Measurements from ENCODE around the gene DGCR2. TPM values are rescaled to one million over a fixed set of nuclear protein-coding genes. Genes with fewer than 3 reads are reported as not detected.

Gene DGCR2
- polyA plus RNA-seq, 1 donor from 2014 or later = 67.1 TPM

DNA sequence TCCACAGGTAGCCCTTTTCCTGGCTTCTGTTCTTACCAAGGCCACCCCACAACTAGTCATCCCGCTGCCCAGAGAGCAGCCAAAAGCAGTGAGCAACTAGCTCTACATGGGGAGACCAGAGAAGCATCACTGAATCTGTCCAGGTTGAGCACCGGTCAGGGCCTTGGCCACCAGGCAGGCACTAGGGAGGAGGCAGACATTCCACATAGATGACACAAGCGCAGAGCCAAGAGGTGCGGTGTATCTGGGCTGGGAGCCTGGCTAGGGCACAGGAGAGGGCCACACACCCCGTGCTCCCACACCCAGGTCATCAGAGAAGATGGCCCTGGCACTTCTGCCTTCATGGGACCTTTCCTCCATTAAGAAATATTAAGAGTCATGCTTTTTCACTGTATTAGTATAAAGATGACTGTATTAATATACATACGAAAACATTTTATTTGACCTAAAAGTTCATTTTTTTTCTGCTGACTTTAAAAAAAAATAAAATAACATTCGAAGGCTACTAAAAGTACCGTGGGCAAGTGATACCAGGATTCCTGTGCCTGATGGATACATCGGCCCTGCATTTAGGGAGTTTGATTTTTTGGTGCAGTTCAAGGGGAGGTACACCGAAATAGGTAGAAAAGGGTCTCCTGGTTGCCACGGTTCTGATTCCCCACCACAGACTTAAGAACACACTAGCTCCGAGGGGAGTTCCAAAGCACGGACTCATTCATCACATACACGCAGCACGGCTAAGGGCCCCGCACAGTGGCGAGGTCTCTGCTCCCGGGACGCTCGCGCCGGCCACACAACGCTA, 1.2 kb downstream of the DGCR2 start:
- Histone ChIP-seq H3K9me3 (ENCODE audit: low read length) (no peaks in the 10 kb centered on the region), H3K27ac (ENCODE audit: low read length) (peak overlapping the region; percentile 93), H3F3A (ENCODE audit: insufficient read depth, low read length, poor library complexity, severe bottlenecking) (no peaks in the 10 kb centered on the region), H2AFZ (ENCODE audit: low read depth, low read length) (peak overlapping the region; percentile 12), H3K4me3 (ENCODE audit: low read length) (peak overlapping the region; percentile 99), H3K9ac (ENCODE audit: low read length) (peak overlapping the region; percentile 98), H3K79me2 (replicated peaks; ENCODE audit: insufficient read depth, low read length) (peaks cover 56% of the 10 kb centered on the region), H3K27me3 (ENCODE audit: insufficient read depth, low read depth, low read length) (no peaks in the 10 kb centered on the region), H3K36me3 (ENCODE audit: insufficient read depth, low read length) (no peaks in the 10 kb centered on the region), H3K9me2 (ENCODE audit: insufficient read depth, low read length) (no peaks in the 10 kb centered on the region), H4K20me1 (ENCODE audit: insufficient read depth) (peaks cover 5% of the 10 kb centered on the region), H3K4me2 (ENCODE audit: low read length) (peak overlapping the region; percentile 96)
- TF ChIP-seq, protein P1, sequence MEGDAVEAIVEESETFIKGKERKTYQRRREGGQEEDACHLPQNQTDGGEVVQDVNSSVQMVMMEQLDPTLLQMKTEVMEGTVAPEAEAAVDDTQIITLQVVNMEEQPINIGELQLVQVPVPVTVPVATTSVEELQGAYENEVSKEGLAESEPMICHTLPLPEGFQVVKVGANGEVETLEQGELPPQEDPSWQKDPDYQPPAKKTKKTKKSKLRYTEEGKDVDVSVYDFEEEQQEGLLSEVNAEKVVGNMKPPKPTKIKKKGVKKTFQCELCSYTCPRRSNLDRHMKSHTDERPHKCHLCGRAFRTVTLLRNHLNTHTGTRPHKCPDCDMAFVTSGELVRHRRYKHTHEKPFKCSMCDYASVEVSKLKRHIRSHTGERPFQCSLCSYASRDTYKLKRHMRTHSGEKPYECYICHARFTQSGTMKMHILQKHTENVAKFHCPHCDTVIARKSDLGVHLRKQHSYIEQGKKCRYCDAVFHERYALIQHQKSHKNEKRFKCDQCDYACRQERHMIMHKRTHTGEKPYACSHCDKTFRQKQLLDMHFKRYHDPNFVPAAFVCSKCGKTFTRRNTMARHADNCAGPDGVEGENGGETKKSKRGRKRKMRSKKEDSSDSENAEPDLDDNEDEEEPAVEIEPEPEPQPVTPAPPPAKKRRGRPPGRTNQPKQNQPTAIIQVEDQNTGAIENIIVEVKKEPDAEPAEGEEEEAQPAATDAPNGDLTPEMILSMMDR (IDR thresholded peaks at IDR 0.05; ENCODE audit: poor library complexity, severe bottlenecking) = no peak
- no peak for TF ChIP-seq EP300 (conservative IDR thresholded peaks at IDR 0.05; ENCODE audit: poor library complexity, severe bottlenecking)
- no peak for TF ChIP-seq SMC3 (conservative IDR thresholded peaks at IDR 0.05; ENCODE audit: poor library complexity)

DNA sequence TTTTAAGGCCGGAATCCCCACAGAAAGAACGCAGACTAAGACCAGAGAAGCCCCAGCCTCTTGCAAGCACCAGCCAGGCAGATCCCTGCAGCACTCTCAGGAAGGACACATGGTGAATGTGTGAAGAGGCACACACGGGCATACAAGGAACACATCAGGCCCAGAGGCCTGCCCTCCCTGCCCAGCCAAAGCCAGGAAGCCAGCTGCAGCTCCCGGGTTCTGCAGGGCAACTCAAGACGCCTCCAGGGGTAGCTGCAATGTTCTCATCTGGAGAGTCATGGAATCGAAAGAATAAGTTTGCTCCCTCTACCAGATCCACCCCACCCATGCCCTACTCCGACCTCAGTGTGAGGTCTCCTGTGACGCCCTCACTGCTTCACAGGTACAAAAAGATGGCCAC, 2.3 kb downstream of the DGCR2 start:
- Histone ChIP-seq H3K27me3 (ENCODE audit: insufficient read depth, low read depth, low read length) (no peaks in the 10 kb centered on the region), H3K9me3 (ENCODE audit: low read length) (no peaks in the 10 kb centered on the region), H3K4me2 (ENCODE audit: low read length) (no peak overlapping the region), H3K36me3 (ENCODE audit: insufficient read depth, low read length) (no peaks in the 10 kb centered on the region), H2AFZ (ENCODE audit: low read depth, low read length) (no peak overlapping the region), H3F3A (ENCODE audit: insufficient read depth, low read length, poor library complexity, severe bottlenecking) (no peaks in the 10 kb centered on the region), H3K9me2 (ENCODE audit: insufficient read depth, low read length) (no peaks in the 10 kb centered on the region), H3K4me3 (ENCODE audit: low read length) (peak overlapping the region; percentile 99), H3K9ac (ENCODE audit: low read length) (no peak overlapping the region), H3K27ac (ENCODE audit: low read length) (no peak overlapping the region), H3K79me2 (replicated peaks; ENCODE audit: insufficient read depth, low read length) (peaks cover 66% of the 10 kb centered on the region), H4K20me1 (ENCODE audit: insufficient read depth) (peaks cover 5% of the 10 kb centered on the region)
- no peak for TF ChIP-seq MXI1 (conservative IDR thresholded peaks at IDR 0.05; ENCODE audit: poor library complexity, severe bottlenecking)
- no peak for TF ChIP-seq SMC3 (conservative IDR thresholded peaks at IDR 0.05; ENCODE audit: poor library complexity)
- TF ChIP-seq, protein P2, sequence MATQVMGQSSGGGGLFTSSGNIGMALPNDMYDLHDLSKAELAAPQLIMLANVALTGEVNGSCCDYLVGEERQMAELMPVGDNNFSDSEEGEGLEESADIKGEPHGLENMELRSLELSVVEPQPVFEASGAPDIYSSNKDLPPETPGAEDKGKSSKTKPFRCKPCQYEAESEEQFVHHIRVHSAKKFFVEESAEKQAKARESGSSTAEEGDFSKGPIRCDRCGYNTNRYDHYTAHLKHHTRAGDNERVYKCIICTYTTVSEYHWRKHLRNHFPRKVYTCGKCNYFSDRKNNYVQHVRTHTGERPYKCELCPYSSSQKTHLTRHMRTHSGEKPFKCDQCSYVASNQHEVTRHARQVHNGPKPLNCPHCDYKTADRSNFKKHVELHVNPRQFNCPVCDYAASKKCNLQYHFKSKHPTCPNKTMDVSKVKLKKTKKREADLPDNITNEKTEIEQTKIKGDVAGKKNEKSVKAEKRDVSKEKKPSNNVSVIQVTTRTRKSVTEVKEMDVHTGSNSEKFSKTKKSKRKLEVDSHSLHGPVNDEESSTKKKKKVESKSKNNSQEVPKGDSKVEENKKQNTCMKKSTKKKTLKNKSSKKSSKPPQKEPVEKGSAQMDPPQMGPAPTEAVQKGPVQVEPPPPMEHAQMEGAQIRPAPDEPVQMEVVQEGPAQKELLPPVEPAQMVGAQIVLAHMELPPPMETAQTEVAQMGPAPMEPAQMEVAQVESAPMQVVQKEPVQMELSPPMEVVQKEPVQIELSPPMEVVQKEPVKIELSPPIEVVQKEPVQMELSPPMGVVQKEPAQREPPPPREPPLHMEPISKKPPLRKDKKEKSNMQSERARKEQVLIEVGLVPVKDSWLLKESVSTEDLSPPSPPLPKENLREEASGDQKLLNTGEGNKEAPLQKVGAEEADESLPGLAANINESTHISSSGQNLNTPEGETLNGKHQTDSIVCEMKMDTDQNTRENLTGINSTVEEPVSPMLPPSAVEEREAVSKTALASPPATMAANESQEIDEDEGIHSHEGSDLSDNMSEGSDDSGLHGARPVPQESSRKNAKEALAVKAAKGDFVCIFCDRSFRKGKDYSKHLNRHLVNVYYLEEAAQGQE (IDR thresholded peaks at IDR 0.05; ENCODE audit: borderline replicate concordance) = no peak
- no peak for TF ChIP-seq EZH2 (IDR thresholded peaks at IDR 0.05; ENCODE audit: borderline replicate concordance, insufficient read depth, low read length, poor library complexity, severe bottlenecking)
- TF ChIP-seq RAD21 (conservative IDR thresholded peaks at IDR 0.05) = no peak
- TF ChIP-seq TAF1 (IDR thresholded peaks at IDR 0.05; ENCODE audit: low read depth) = no peak
- TF ChIP-seq EP300 (conservative IDR thresholded peaks at IDR 0.05; ENCODE audit: poor library complexity, severe bottlenecking) = no peak
- TF ChIP-seq, protein P1 (IDR thresholded peaks at IDR 0.05; ENCODE audit: poor library complexity, severe bottlenecking) = no peak
- TF ChIP-seq POLR2AphosphoS5 (IDR thresholded peaks at IDR 0.05) = no peak
